SH-SY5Y (cell line): ENCODE data around the gene C4orf51.

Experiments
- GATA2 ChIP-seq: IDR thresholded peaks from 2 replicates; pipeline ENCODE4 v1.6.1; 2011; ENCODE audit warnings: mild to moderate bottlenecking, low read depth, low read length
- GATA3 ChIP-seq: IDR thresholded peaks from 2 replicates; pipeline ENCODE4 v1.6.1; 2011; ENCODE audit warnings: low read depth, mild to moderate bottlenecking, low read length, moderate library complexity

- no peak for TF ChIP-seq GATA2
- TF ChIP-seq GATA3, result no peak
Observed at GRCh38 chr4:145732895-145733880, 53.2 kb downstream of the C4orf51 start.
